ENCODE results near the gene SETMAR. TPM values are rescaled to one million over a fixed set of nuclear protein-coding genes. Genes with fewer than 3 reads are reported as not detected.

SETMAR gene
- polyA plus RNA-seq, 1 of the 3 experiments (the other 2 are of a cell fraction): 10.6 TPM

DNA sequence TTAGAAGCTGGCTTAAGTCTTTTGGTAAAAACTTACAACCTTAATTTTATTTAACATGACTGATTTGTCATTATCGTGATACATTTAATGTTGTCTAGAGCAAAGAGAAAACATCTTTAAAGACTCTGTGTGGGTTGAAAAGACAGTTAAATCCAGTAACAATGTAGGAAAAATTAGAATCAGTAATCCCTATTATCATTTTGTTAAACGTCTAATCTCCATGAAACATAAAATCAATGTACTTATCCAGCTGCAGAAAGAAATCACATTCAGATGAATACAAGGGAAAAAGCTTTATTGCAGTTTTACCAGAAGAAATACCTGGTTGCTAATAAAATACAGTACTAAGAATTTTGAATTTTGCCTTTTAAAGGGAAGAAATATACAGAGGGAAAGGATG is 21.2 kb upstream of the SETMAR start:
- no peak overlapping the region for H3K27ac ChIP-seq (ENCODE audit: low read depth in 2 of 2, low read length in 1 of 2)
- no peak for DNase-seq
- no peaks in the 10 kb centered on the region for H3K27me3 ChIP-seq (ENCODE audit: insufficient read depth)
- no peaks in the 10 kb centered on the region for H3K79me2 ChIP-seq (ENCODE audit: insufficient read depth)
- CTCF ChIA-PET: no interaction called here
- no peak overlapping the region for H3K9ac ChIP-seq
- H3K36me3 ChIP-seq (replicated peaks in 1 of 2; ENCODE audit: control insufficient read depth in 1 of 2, insufficient read depth in 2 of 2, low read length in 1 of 2): no peaks in the 10 kb centered on the region
- POLR2A ChIA-PET: no interaction called here
- no peaks in the 10 kb centered on the region for H4K20me1 ChIP-seq (ENCODE audit: insufficient read depth)
- no peaks in the 10 kb centered on the region for H3K9me2 ChIP-seq
- no peaks in the 10 kb centered on the region for H3K4me1 ChIP-seq (ENCODE audit: control insufficient read depth in 1 of 2, insufficient read depth in 2 of 2, low read depth in 1 of 2, low read length in 1 of 2)
- H2AFZ ChIP-seq (ENCODE audit: low read depth): no peak overlapping the region
- WGBS (ENCODE audit: low lambda C conversion rate): 21% methylated on average over 2 of the region's 2 CpGs
- no peak overlapping the region for H3K4me3 ChIP-seq (ENCODE audit: low read depth in 2 of 2, low read length in 1 of 2)
- no peak for TF ChIP-seq POLR2AphosphoS5 (IDR thresholded peaks at IDR 0.05; ENCODE audit: low read depth, low read length)
- TF ChIP-seq, protein P1, sequence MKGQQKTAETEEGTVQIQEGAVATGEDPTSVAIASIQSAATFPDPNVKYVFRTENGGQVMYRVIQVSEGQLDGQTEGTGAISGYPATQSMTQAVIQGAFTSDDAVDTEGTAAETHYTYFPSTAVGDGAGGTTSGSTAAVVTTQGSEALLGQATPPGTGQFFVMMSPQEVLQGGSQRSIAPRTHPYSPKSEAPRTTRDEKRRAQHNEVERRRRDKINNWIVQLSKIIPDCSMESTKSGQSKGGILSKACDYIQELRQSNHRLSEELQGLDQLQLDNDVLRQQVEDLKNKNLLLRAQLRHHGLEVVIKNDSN (IDR thresholded peaks at IDR 0.05; ENCODE audit: borderline replicate concordance, low read depth): no peak
- TF ChIP-seq, protein P2, sequence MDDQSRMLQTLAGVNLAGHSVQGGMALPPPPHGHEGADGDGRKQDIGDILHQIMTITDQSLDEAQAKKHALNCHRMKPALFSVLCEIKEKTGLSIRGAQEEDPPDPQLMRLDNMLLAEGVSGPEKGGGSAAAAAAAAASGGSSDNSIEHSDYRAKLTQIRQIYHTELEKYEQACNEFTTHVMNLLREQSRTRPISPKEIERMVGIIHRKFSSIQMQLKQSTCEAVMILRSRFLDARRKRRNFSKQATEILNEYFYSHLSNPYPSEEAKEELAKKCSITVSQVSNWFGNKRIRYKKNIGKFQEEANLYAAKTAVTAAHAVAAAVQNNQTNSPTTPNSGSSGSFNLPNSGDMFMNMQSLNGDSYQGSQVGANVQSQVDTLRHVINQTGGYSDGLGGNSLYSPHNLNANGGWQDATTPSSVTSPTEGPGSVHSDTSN (IDR thresholded peaks at IDR 0.05): no peak
- TF ChIP-seq, protein P3, sequence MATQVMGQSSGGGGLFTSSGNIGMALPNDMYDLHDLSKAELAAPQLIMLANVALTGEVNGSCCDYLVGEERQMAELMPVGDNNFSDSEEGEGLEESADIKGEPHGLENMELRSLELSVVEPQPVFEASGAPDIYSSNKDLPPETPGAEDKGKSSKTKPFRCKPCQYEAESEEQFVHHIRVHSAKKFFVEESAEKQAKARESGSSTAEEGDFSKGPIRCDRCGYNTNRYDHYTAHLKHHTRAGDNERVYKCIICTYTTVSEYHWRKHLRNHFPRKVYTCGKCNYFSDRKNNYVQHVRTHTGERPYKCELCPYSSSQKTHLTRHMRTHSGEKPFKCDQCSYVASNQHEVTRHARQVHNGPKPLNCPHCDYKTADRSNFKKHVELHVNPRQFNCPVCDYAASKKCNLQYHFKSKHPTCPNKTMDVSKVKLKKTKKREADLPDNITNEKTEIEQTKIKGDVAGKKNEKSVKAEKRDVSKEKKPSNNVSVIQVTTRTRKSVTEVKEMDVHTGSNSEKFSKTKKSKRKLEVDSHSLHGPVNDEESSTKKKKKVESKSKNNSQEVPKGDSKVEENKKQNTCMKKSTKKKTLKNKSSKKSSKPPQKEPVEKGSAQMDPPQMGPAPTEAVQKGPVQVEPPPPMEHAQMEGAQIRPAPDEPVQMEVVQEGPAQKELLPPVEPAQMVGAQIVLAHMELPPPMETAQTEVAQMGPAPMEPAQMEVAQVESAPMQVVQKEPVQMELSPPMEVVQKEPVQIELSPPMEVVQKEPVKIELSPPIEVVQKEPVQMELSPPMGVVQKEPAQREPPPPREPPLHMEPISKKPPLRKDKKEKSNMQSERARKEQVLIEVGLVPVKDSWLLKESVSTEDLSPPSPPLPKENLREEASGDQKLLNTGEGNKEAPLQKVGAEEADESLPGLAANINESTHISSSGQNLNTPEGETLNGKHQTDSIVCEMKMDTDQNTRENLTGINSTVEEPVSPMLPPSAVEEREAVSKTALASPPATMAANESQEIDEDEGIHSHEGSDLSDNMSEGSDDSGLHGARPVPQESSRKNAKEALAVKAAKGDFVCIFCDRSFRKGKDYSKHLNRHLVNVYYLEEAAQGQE (IDR thresholded peaks at IDR 0.05; ENCODE audit: low read depth, low read length): no peak
- no peak for TF ChIP-seq FOXJ3 (CRISPR knock-in tag; IDR thresholded peaks at IDR 0.05)
- TF ChIP-seq JUND (IDR thresholded peaks at IDR 0.05): no peak
- no peak for TF ChIP-seq TCF12 (IDR thresholded peaks at IDR 0.05)
- TF ChIP-seq YY1 (IDR thresholded peaks at IDR 0.05; ENCODE audit: low read depth): no peak
- no peak for TF ChIP-seq RXRA (IDR thresholded peaks at IDR 0.05; ENCODE audit: borderline replicate concordance, low read depth)
- TF ChIP-seq SMC3 (IDR thresholded peaks at IDR 0.05; ENCODE audit: low read depth, low read length): no peak
- TF ChIP-seq FOSL2 (IDR thresholded peaks at IDR 0.05; ENCODE audit: borderline replicate concordance, low read depth): no peak
- TF ChIP-seq, protein P4, sequence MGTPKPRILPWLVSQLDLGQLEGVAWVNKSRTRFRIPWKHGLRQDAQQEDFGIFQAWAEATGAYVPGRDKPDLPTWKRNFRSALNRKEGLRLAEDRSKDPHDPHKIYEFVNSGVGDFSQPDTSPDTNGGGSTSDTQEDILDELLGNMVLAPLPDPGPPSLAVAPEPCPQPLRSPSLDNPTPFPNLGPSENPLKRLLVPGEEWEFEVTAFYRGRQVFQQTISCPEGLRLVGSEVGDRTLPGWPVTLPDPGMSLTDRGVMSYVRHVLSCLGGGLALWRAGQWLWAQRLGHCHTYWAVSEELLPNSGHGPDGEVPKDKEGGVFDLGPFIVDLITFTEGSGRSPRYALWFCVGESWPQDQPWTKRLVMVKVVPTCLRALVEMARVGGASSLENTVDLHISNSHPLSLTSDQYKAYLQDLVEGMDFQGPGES (IDR thresholded peaks at IDR 0.05; ENCODE audit: low read depth, low read length): no peak
- TF ChIP-seq, protein P5, sequence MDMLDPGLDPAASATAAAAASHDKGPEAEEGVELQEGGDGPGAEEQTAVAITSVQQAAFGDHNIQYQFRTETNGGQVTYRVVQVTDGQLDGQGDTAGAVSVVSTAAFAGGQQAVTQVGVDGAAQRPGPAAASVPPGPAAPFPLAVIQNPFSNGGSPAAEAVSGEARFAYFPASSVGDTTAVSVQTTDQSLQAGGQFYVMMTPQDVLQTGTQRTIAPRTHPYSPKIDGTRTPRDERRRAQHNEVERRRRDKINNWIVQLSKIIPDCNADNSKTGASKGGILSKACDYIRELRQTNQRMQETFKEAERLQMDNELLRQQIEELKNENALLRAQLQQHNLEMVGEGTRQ (IDR thresholded peaks at IDR 0.05; ENCODE audit: borderline replicate concordance, low read depth, low read length): no peak
- no peak for TF ChIP-seq GATA2 (CRISPR knock-in tag; IDR thresholded peaks at IDR 0.05)
- H3F3A ChIP-seq (replicated peaks; ENCODE audit: insufficient read depth): no peaks in the 10 kb centered on the region
- no peak overlapping the region for H3K4me2 ChIP-seq
- H3K9me3 ChIP-seq: no peaks in the 10 kb centered on the region

Measured in SK-N-SH (cell line).